Epithelial cell of proximal tubule (primary cell): ENCODE results near the gene DAPK2. TPM values are rescaled to one million over a fixed set of nuclear protein-coding genes. Genes with fewer than 3 reads are reported as not detected.
A peak's percentile ranks its signal among the peaks of the same experiment; 100 is the strongest.

ENCODE experiments used
- DNase-seq: peaks from one replicate; pipeline ENCODE4 v3.0.0-alpha.2; 2011; ENCODE audit warnings: low read depth
- H3K4me3 ChIP-seq: 2 replicates; pipeline ENCODE4 v1.5.1; 2011; ENCODE audit warnings: low read depth, mild to moderate bottlenecking, low read length
- CTCF ChIP-seq: conservative IDR thresholded peaks from 2 replicates; pipeline ENCODE4 v1.5.1; 2012; ENCODE audit warnings: low read depth, mild to moderate bottlenecking, low read length
- total RNA-seq: library from RNA; depleted of rRNA; stranded (reverse); fragments of >200 nt; gene quantifications from 2 replicates; pipeline ENCODE4 v1.2.3, GENCODE V29; 2015

The DAPK2 gene
- total RNA-seq, 1 donor from 2014 or later: 7.3 TPM

DNA sequence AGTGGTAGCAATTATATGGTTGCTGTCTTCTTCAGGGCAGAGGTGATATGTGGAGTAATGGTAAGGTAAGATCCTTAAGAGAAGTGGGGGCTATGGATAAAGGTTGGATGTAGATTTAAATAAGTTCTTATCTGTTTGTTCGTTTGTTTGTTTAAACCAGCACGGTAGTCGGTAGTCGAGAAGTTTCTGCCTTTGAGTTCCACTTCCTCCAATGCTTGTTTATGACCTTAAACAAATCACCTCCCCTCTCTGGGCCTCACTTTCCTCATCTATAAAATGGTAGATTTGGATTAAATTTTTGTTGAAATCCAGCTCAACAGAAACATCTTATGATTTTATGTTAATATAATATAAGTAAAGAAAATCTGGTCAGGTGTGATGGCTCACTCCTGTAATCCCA is 11.8 kb downstream of the DAPK2 start:
- H3K4me3 ChIP-seq: no peak overlapping the region
- no peak for DNase-seq
- no peak for TF ChIP-seq CTCF

DNA sequence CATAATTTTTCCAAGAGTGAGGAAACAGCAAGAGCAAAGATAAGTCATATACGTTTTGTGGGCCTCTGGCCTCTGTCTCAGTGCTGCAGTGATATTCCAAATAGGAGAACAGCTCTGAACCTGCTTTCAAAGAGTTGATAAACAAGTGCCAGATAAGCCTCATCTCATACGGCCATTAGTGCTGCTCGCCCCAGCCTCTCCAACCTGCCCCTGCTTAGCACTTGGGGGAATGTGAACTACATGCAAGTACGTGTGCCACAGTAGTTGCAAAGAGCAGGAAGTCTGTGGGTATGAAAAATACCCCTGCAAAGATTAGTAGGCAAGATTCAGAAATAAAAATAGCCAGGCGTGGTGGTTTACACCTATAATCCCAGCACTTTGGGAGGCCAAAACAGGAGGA is 14.0 kb downstream of the DAPK2 start:
- no peak for TF ChIP-seq CTCF
- DNase-seq: no peak
- no peak overlapping the region for H3K4me3 ChIP-seq

GRCh38 chr15:64030123-64030522 is 16.2 kb downstream of the DAPK2 start:
- no peak overlapping the region for H3K4me3 ChIP-seq
- no peak for TF ChIP-seq CTCF
- DNase-seq: no peak

DNA sequence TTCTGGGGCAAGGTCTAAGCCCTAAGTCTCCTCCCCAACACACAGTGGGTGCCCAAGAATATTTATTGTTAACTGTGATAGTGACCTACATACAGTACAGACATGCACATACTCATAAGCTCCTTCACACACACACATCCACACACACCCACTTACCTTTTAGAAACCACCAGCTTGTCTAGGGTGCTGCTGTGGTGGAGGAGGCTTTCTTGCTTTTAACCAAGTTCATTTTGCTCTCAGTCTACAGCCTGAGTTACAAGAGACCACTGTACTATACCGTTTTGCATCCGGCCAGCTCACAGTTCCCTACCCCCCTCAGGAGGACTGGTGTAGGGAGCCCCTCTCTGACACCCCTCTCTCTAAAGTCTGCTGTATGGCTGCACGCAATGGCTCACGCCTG is 16.7 kb downstream of the DAPK2 start:
- no peak for DNase-seq
- no peak for TF ChIP-seq CTCF
- no peak overlapping the region for H3K4me3 ChIP-seq

DNA sequence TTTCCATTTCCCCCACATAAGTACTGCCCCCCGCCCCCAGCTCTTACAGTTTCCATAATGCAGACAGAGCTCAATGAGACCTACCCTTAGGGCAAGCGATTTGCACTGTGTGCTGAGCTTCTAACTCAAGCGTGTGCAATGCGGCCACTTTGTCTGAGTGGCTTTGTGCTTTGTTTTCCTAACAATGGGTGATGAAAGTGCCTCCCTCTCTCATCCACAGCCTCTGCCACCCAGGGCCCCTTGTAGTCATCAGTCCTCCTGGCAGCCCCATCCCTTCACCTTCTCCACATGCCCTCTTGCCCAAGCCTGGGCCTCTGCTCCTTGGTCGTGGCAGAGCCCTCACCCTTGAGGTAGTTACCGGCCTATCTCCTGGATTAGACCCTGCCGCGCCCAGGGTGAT is 17.2 kb downstream of the DAPK2 start:
- TF ChIP-seq CTCF: no peak
- no peak for DNase-seq
- H3K4me3 ChIP-seq: no peak overlapping the region

DNA sequence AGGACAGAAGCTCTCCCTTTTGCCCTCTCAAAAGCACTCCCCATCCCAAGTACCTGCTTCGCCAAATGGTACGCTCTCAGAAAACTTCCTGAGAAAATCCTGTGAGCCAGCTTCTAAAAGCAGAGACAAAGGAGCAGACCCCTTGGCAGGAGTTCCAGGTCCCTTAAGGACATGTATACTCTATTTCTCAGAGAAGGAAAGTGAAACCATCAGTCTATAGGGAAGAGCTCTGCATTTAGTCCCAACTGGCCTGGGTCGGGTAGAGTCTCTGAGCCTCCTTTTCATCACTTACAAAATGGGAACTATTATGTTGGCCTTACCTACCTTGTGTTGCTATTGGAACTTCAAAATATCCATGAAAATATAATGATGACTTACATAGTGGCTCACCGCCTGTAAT is 19.7 kb downstream of the DAPK2 start:
- DNase-seq: no peak
- TF ChIP-seq CTCF: no peak
- H3K4me3 ChIP-seq: no peak overlapping the region

- no peak for DNase-seq
- no peak overlapping the region for H3K4me3 ChIP-seq
- peak; percentile 48 for TF ChIP-seq CTCF
Measured at GRCh38 chr15:64024172-64025050, 21.9 kb downstream of the DAPK2 start.
